Colonic mucosa (tissue), 4 donors: Measurements from ENCODE around the gene DNAH7. TPM values are rescaled to one million over a fixed set of nuclear protein-coding genes. Genes with fewer than 3 reads are reported as not detected.

Experiments
- DNase-seq: peaks from one replicate; pipeline ENCODE4 v3.0.0-alpha.2; 2020
- H3K27ac ChIP-seq: fragments of 200-600 bp; one replicate; pipeline ENCODE4 v1.8.0; 2021
- H3K27me3 ChIP-seq: fragments of 200-600 bp; one replicate; pipeline ENCODE4 v1.8.0; 2021
- H3K36me3 ChIP-seq: fragments of 200-600 bp; one replicate; pipeline ENCODE4 v1.8.0; 2021
- H3K4me1 ChIP-seq: fragments of 200-600 bp; one replicate; pipeline ENCODE4 v1.8.0; 2021; ENCODE audit warnings: mild to moderate bottlenecking
- H3K4me3 ChIP-seq: fragments of 200-600 bp; one replicate; pipeline ENCODE4 v1.8.0; 2021
- H3K9ac ChIP-seq, 2 donors: one replicate each; pipeline ENCODE4 v1.7.0; 2013; ENCODE audit warnings: control low read depth in 2 of 2, low read depth in 2 of 2, low read length in 2 of 2
- H3K9me3 ChIP-seq: fragments of 200-600 bp; one replicate; pipeline ENCODE4 v1.8.0; 2021
- CTCF ChIP-seq: fragments of 200-600 bp; IDR thresholded peaks from one replicate; pipeline ENCODE4 v1.8.0; 2022; ENCODE audit warnings: antibody characterized with exemption, mild to moderate bottlenecking
- intact Hi-C: fragments of 100-400 bp; cut with DNase I; formaldehyde crosslinking; loops from one replicate; pipeline ENCODE4 v1.14.1; 2022
- total RNA-seq, 2 donors: library from RNA; stranded (reverse); fragmentation: NEBNext Ultra II Directional in 1 of 2; extraction: Animal tissue kit (Norgen Biotek cat#: 25700) in 1 of 2; gene quantifications; one replicate each; pipeline ENCODE4 v1.2.1, GENCODE V29; 2021
- donor health status: healthy.
- donor health status: DM: no; HTN: no; CAD: no.
- donor health status: DM: no; HTN: no; CAD: no.

Gene DNAH7
- total RNA-seq, 2 donors from 2014 or later, result 0.91 to 2.0 TPM

GRCh38 chr2:195727106-195727505 lies 341.5 kb downstream of the DNAH7 start:
- Histone ChIP-seq H3K4me1 (no peaks in the 10 kb centered on the region), H3K9ac (no peak overlapping the region), H3K27me3 (no peaks in the 10 kb centered on the region), H3K36me3 (no peaks in the 10 kb centered on the region), H3K4me3 (no peak overlapping the region), H3K9me3 (no peaks in the 10 kb centered on the region), H3K27ac (no peak overlapping the region)
- TF ChIP-seq CTCF, result no peak
- DNase-seq, result no peak
- intact Hi-C loops, result no loop called here

- TF ChIP-seq CTCF, result no peak
- no peak overlapping the region for H3K4me3 ChIP-seq
- no peaks in the 10 kb centered on the region for H3K4me1 ChIP-seq
- no peak for DNase-seq
- no peaks in the 10 kb centered on the region for H3K9me3 ChIP-seq
- H3K27me3 ChIP-seq, result no peaks in the 10 kb centered on the region
- no peak overlapping the region for H3K9ac ChIP-seq
- H3K27ac ChIP-seq, result no peak overlapping the region
- H3K36me3 ChIP-seq, result no peaks in the 10 kb centered on the region
- intact Hi-C loops, result no loop called here
These were observed 346.6 kb downstream of the DNAH7 start for GRCh38 chr2:195722075-195722474.

GRCh38 chr2:195721042-195721441 lies 347.6 kb downstream of the DNAH7 start:
- Histone ChIP-seq H3K27ac (no peak overlapping the region), H3K9me3 (no peaks in the 10 kb centered on the region), H3K4me3 (no peak overlapping the region), H3K27me3 (no peaks in the 10 kb centered on the region), H3K9ac (no peak overlapping the region), H3K4me1 (no peaks in the 10 kb centered on the region), H3K36me3 (no peaks in the 10 kb centered on the region)
- peak; percentile 21 for DNase-seq
- no peak for TF ChIP-seq CTCF
- intact Hi-C loops, result no loop called here

- Histone ChIP-seq H3K27me3 (no peaks in the 10 kb centered on the region), H3K9me3 (no peaks in the 10 kb centered on the region), H3K36me3 (no peaks in the 10 kb centered on the region), H3K9ac (no peak overlapping the region), H3K27ac (no peak overlapping the region), H3K4me1 (no peaks in the 10 kb centered on the region), H3K4me3 (no peak overlapping the region)
- no peak for DNase-seq
- no peak for TF ChIP-seq CTCF
- intact Hi-C loops, result no loop called here
These were observed 352.2 kb downstream of the DNAH7 start for GRCh38 chr2:195716466-195716865.

GRCh38 chr2:195711478-195711877 lies 357.2 kb downstream of the DNAH7 start:
- DNase-seq, result no peak
- no peak for TF ChIP-seq CTCF
- intact Hi-C loops, result no loop called here
- Histone ChIP-seq H3K9me3 (no peaks in the 10 kb centered on the region), H3K4me1 (no peaks in the 10 kb centered on the region), H3K27ac (no peak overlapping the region), H3K27me3 (no peaks in the 10 kb centered on the region), H3K9ac (no peak overlapping the region), H3K36me3 (no peaks in the 10 kb centered on the region), H3K4me3 (no peak overlapping the region)
